Lower leg skin (tissue), 3 donors: ENCODE data around the gene STX18.

Experiments used
- POLR2A ChIP-seq, 2 donors: fragments of 450-650 bp; IDR thresholded peaks; one replicate each; pipeline ENCODE4 v1.6.1; 2016 to 2017; ENCODE audit warnings: antibody characterized with exemption in 2 of 2, mild to moderate bottlenecking in 1 of 2, moderate library complexity in 1 of 2
- TF ChIP-seq, protein P1 (sequence below), 3 donors: fragments of 450-650 bp; IDR thresholded peaks; one replicate each; pipeline ENCODE4 v1.5.1; 2016; ENCODE audit warnings: antibody characterized with exemption in 3 of 3, mild to moderate bottlenecking in 3 of 3, moderate library complexity in 2 of 3

DNA sequence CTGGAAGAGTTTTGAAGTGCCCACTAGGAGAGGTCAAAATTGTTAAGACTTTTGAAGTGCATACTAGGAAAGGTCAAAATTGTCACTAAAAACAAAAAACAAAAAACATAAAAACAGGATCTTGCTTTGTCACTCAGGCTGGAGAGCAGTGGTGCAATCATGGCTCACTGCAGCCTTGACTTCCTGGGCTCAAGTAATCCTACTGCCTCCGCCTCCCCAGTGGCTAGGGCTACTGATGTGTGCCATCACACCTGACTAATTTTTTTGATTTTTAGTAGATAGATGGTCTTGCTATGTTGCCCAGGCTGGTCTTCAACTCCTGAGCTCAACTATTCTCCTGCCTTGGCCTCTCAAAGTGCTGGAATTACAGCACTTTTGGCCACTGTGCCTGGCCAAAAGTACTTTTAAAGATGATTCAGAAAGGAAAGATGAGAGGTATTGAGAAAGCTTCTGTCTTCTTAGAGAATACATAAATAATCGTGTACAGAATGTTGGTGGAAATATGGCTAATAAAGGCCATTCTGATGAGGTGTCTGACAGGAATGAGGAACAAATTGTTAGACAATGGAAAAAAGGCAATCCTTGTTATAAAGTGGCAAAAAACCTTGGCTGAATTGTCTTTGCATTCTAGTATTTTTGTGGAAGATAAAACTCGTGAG, 43.3 kb upstream of the STX18 start:
- TF ChIP-seq, protein P1, sequence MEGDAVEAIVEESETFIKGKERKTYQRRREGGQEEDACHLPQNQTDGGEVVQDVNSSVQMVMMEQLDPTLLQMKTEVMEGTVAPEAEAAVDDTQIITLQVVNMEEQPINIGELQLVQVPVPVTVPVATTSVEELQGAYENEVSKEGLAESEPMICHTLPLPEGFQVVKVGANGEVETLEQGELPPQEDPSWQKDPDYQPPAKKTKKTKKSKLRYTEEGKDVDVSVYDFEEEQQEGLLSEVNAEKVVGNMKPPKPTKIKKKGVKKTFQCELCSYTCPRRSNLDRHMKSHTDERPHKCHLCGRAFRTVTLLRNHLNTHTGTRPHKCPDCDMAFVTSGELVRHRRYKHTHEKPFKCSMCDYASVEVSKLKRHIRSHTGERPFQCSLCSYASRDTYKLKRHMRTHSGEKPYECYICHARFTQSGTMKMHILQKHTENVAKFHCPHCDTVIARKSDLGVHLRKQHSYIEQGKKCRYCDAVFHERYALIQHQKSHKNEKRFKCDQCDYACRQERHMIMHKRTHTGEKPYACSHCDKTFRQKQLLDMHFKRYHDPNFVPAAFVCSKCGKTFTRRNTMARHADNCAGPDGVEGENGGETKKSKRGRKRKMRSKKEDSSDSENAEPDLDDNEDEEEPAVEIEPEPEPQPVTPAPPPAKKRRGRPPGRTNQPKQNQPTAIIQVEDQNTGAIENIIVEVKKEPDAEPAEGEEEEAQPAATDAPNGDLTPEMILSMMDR (IDR thresholded peaks at IDR 0.05), result no peak
- no peak for TF ChIP-seq POLR2A (IDR thresholded peaks at IDR 0.05)
